Raji (cell line): Measurements from ENCODE around the gene PLCG2.

ENCODE experiments used
- POLR2A ChIP-seq: IDR thresholded peaks from 2 replicates; pipeline ENCODE4 v1.6.1; 2011; ENCODE audit warnings: low read depth, low read length, control low read depth; ENCODE audit not compliant: insufficient read depth

PLCG2 gene

GRCh38 chr16:81838794-81839193, 59.7 kb downstream of the PLCG2 start:
- TF ChIP-seq POLR2A, result no peak

GRCh38 chr16:81841722-81842121, 62.6 kb downstream of the PLCG2 start:
- TF ChIP-seq POLR2A, result no peak

GRCh38 chr16:81842564-81843242, 63.6 kb downstream of the PLCG2 start:
- no peak for TF ChIP-seq POLR2A

GRCh38 chr16:81843243-81843582, 64.1 kb downstream of the PLCG2 start:
- TF ChIP-seq POLR2A, result no peak

GRCh38 chr16:81843683-81844082, 64.6 kb downstream of the PLCG2 start:
- TF ChIP-seq POLR2A, result no peak

- TF ChIP-seq POLR2A, result no peak
These were observed 67.0 kb downstream of the PLCG2 start for GRCh38 chr16:81846105-81846504.

GRCh38 chr16:81848306-81848853, 69.3 kb downstream of the PLCG2 start:
- no peak for TF ChIP-seq POLR2A

- TF ChIP-seq POLR2A, result no peak
These were observed 71.3 kb downstream of the PLCG2 start for GRCh38 chr16:81850197-81850944.

- no peak for TF ChIP-seq POLR2A
These were observed 73.3 kb downstream of the PLCG2 start for GRCh38 chr16:81852347-81852746.

GRCh38 chr16:81855552-81856153, 76.6 kb downstream of the PLCG2 start:
- no peak for TF ChIP-seq POLR2A

GRCh38 chr16:81860287-81861266, 81.5 kb downstream of the PLCG2 start:
- no peak for TF ChIP-seq POLR2A

- TF ChIP-seq POLR2A, result no peak
These were observed 82.4 kb downstream of the PLCG2 start for GRCh38 chr16:81861503-81861902.

GRCh38 chr16:81861915-81862314, 82.8 kb downstream of the PLCG2 start:
- TF ChIP-seq POLR2A, result no peak

- 0 out of 2 replicates have a peak, but pooled peaks have one; percentile 38 for TF ChIP-seq POLR2A
These were observed 84.7 kb downstream of the PLCG2 start for GRCh38 chr16:81863630-81864352.
